ENCODE measurements around the gene GLRA3.

The GLRA3 gene

GRCh38 chr4:174592256-174592984, 236.6 kb downstream of the GLRA3 start:
- no peak for DNase-seq

DNA sequence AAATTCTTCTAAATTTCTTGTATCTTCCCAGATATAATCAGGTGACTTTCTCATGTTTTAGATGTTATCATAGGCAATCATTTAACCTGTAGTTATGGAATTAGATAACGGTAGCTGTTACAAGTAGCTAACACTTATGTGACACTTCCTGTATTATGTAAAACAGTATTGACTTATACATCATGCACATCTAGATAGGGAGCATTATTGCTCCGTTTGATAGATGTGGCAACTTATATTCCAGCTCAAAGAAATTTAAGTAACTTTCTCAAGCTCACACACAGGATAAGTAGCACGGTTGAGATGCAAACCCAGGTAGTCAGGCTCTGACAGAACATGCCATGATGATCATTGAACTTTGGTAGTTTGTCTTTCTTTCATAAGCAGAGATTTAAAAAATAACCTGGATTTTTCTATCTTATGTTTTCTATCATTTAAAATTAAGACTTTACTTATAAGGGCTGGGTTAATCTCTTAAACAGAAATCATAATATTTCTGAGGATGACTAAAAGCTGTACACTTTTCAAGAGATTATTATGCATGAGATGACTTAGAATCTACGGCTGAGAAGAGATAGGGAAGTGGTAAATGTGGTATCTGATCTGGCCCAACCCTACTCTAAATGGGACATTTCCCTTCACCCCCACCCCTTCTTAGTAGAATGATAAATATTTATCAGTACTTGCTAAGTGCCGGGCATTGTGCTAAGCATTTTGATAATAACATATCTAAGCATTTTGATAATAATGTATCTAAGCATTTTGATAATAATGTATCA, 237.6 kb downstream of the GLRA3 start:
- DNase-seq: peak; percentile 50 to 76

GRCh38 chr4:174590336-174590735, 238.7 kb downstream of the GLRA3 start:
- no peak for DNase-seq
